NCI-H446 (cell line): ENCODE measurements around the gene SHISA9.
"Not testable (repeated sequence)": the region's sequence is repeated elsewhere in the genome, so short reads cannot be mapped to it uniquely, and the experiment has no call there.

Experiments used
- DNase-seq, 2 experiments: peaks; one replicate each; lab custom pipeline; 2025; lab: John Stamatoyannopoulos, UW

The SHISA9 gene

GRCh38 chr16:12901597-12902461 is at the start of gene SHISA9:
SHISA9 (plus strand) TSS chr16:12901598.
- DNase-seq: peak in 1 of 2 experiments; percentile 5

- DNase-seq: no peak
Observed at GRCh38 chr16:12853972-12854371, 47.4 kb upstream of the SHISA9 start.

GRCh38 chr16:12857435-12857834 is 44.0 kb upstream of the SHISA9 start:
- DNase-seq: not testable (repeated sequence)

GRCh38 chr16:12862327-12862726 is 39.1 kb upstream of the SHISA9 start:
- no peak for DNase-seq

GRCh38 chr16:12862941-12863340 is 38.5 kb upstream of the SHISA9 start:
- no peak for DNase-seq

- no peak for DNase-seq
Observed at GRCh38 chr16:12866981-12867551, 34.3 kb upstream of the SHISA9 start.

GRCh38 chr16:12868169-12868568 is 33.2 kb upstream of the SHISA9 start:
- no peak for DNase-seq

- DNase-seq: no peak
Observed at GRCh38 chr16:12868788-12869187, 32.6 kb upstream of the SHISA9 start.

- DNase-seq: no peak
Observed at GRCh38 chr16:12869698-12870427, 31.5 kb upstream of the SHISA9 start.

GRCh38 chr16:12871784-12872183 is 29.6 kb upstream of the SHISA9 start:
- DNase-seq: no peak

- DNase-seq: no peak
Observed at GRCh38 chr16:12874186-12874585, 27.2 kb upstream of the SHISA9 start.

GRCh38 chr16:12876778-12877177 is 24.6 kb upstream of the SHISA9 start:
- no peak for DNase-seq

- no peak for DNase-seq
Observed at GRCh38 chr16:12878973-12879372, 22.4 kb upstream of the SHISA9 start.

GRCh38 chr16:12879812-12880211 is 21.6 kb upstream of the SHISA9 start:
- DNase-seq: no peak

GRCh38 chr16:12881182-12881581 is 20.2 kb upstream of the SHISA9 start:
- DNase-seq: no peak

- DNase-seq: no peak
Observed at GRCh38 chr16:12881740-12882139, 19.7 kb upstream of the SHISA9 start.

GRCh38 chr16:12885742-12886141 is 15.7 kb upstream of the SHISA9 start:
- DNase-seq: no peak

GRCh38 chr16:12891836-12892235 is 9.6 kb upstream of the SHISA9 start:
- DNase-seq: no peak

GRCh38 chr16:12893050-12893750 is 8.2 kb upstream of the SHISA9 start:
- DNase-seq: no peak

GRCh38 chr16:12896562-12896961 is 4.8 kb upstream of the SHISA9 start:
- DNase-seq: peak; percentile 51 to 60

GRCh38 chr16:12898551-12898950 is 2.8 kb upstream of the SHISA9 start:
- DNase-seq: no peak

GRCh38 chr16:12899529-12900143 is 1.8 kb upstream of the SHISA9 start:
- no peak for DNase-seq
